K562 (cell line): ENCODE measurements around the gene FDX2. TPM values are rescaled to one million over a fixed set of nuclear protein-coding genes. Genes with fewer than 3 reads are reported as not detected.
A peak's percentile ranks its signal among the peaks of the same experiment; 100 is the strongest.

Experiments
- CREB3L1 ChIP-seq: fragments of 450-650 bp; IDR thresholded peaks from 2 replicates; pipeline ENCODE4 v1.6.1; 2014; ENCODE audit warnings: low read depth, mild to moderate bottlenecking, moderate library complexity, borderline replicate concordance
- DPF2 ChIP-seq: fragments of 450-650 bp; IDR thresholded peaks from 2 replicates; pipeline ENCODE4 v1.6.1; 2016
- GTF3C2 ChIP-seq: IDR thresholded peaks from 3 replicates; pipeline ENCODE4 v1.6.1; 2011; ENCODE audit warnings: borderline replicate concordance, mild to moderate bottlenecking, moderate library complexity; ENCODE audit not compliant: insufficient read length; ENCODE audit errors: extremely low read depth
- HNRNPLL ChIP-seq: fragments of 200-400 bp; formaldehyde crosslinking; IDR thresholded peaks from 2 replicates; pipeline ENCODE4 v1.6.1; 2017; ENCODE audit warnings: low read length, low read depth, mild to moderate bottlenecking; ENCODE audit not compliant: poor library complexity, severe bottlenecking
- HNRNPUL1 ChIP-seq: fragments of 200-400 bp; formaldehyde crosslinking; IDR thresholded peaks from 2 replicates; pipeline ENCODE4 v1.6.1; 2017; ENCODE audit warnings: low read length
- KDM5B ChIP-seq: fragments of 200-600 bp; sonication (generic); IDR thresholded peaks from 2 replicates; pipeline ENCODE4 v1.6.1; 2012; ENCODE audit warnings: low read depth, mild to moderate bottlenecking, moderate library complexity, low read length, control low read depth, inconsistent platforms; ENCODE audit not compliant: insufficient replicate concordance
- MCM5 ChIP-seq: fragments of 450-650 bp; IDR thresholded peaks from 2 replicates; pipeline ENCODE4 v1.6.1; 2016; ENCODE audit warnings: low read depth
- PRDM10 ChIP-seq: fragments of 450-650 bp; IDR thresholded peaks from 2 replicates; pipeline ENCODE4 v1.6.1; 2018; ENCODE audit not compliant: partially characterized antibody
- RERE ChIP-seq: sonication (generic); formaldehyde crosslinking; IDR thresholded peaks from 2 replicates; pipeline ENCODE4 v1.8.0; 2023; ENCODE audit warnings: missing genetic modification reagents, mild to moderate bottlenecking, borderline replicate concordance
- SOX6 ChIP-seq: fragments of 450-650 bp; IDR thresholded peaks from 2 replicates; pipeline ENCODE4 v1.6.1; 2014; ENCODE audit warnings: mild to moderate bottlenecking
- THRA ChIP-seq: fragments of 450-650 bp; IDR thresholded peaks from 2 replicates; pipeline ENCODE4 v1.6.1; 2017; ENCODE audit warnings: mild to moderate bottlenecking, moderate library complexity
- XRCC4 ChIP-seq: IDR thresholded peaks from one replicate; pipeline ENCODE4 v1.6.1; 2011; ENCODE audit not compliant: insufficient read depth, insufficient read length; ENCODE audit errors: extremely low read depth
- ZFP36 ChIP-seq: fragments of 150-350 bp; IDR thresholded peaks from 2 replicates; pipeline ENCODE4 v1.6.1; 2018; ENCODE audit warnings: low read length, low read depth; ENCODE audit not compliant: partially characterized antibody
- polyA plus RNA-seq, 8 experiments: library from polyadenylated mRNA; depleted of rRNA in 4 of 8; stranded (reverse) in 5 of 8; unstranded in 3 of 8; fragments of >200 nt; fragmentation: Nextera tagmentation in 2 of 8; fragmentation: Illumina TruSeq in 1 of 8; extraction: Ambion mirVana in 2 of 8; extraction: Trizol in 1 of 8; gene quantifications; 2 replicates each; pipeline versions ENCODE4 v1.2.1 to v1.2.3, GENCODE V29; 2011 to 2014; ENCODE audit warnings: inconsistent platforms in 1 of 8, missing spikeins in 1 of 8
- total RNA-seq, 7 experiments: library from RNA; depleted of rRNA in 6 of 7; stranded (reverse); fragments of >200 nt in 6 of 7; fragmentation: Illumina TruSeq in 2 of 7; extraction: Trizol in 2 of 7; gene quantifications; 2 replicates each; pipeline versions ENCODE4 v1.2.1 to v1.2.3, GENCODE V29; 2011 to 2021; ENCODE audit warnings: low replicate concordance in 1 of 7

The FDX2 gene
- total and polyA plus RNA-seq, 9 of the 15 experiments (the other 6 are each of a cell fraction or from before 2014, with no cell fraction given): 2.5 to 49.8 (median 29.7) TPM

- TF ChIP-seq PRDM10: no peak
- TF ChIP-seq SOX6: no peak
- no peak for TF ChIP-seq GTF3C2
- TF ChIP-seq ZFP36: no peak
- no peak for TF ChIP-seq KDM5B
- no peak for TF ChIP-seq MCM5
- no peak for TF ChIP-seq RERE (CRISPR knock-in tag)
- TF ChIP-seq HNRNPUL1: no peak
- TF ChIP-seq THRA: no peak
- TF ChIP-seq DPF2: peak; percentile 74
- TF ChIP-seq XRCC4: no peak
- TF ChIP-seq HNRNPLL: no peak
- no peak for TF ChIP-seq CREB3L1
Measured at GRCh38 chr19:10346509-10346908, 30.7 kb upstream of the FDX2 start (continued).
